B cell (primary cell): ENCODE data around the gene ANKRD31.

Experiments used
- CTCF ChIP-seq: fragments of 200-600 bp; IDR thresholded peaks from one replicate; pipeline ENCODE4 v1.8.0; 2022; ENCODE audit warnings: antibody characterized with exemption, mild to moderate bottlenecking
- EZH2 ChIP-seq: IDR thresholded peaks from 2 replicates; pipeline ENCODE4 v1.6.1; 2012; ENCODE audit warnings: borderline replicate concordance, low read depth, mild to moderate bottlenecking, moderate library complexity, low read length; ENCODE audit not compliant: insufficient read depth, poor library complexity, severe bottlenecking

- TF ChIP-seq CTCF, result no peak
- TF ChIP-seq EZH2, result no peak
Observed at GRCh38 chr5:75243510-75243909, 6.8 kb upstream of the ANKRD31 start.
